HEK293 (cell line): ENCODE results near the gene TTBK1.

Source experiments
- CTCF ChIA-PET: fragments of 350-600 bp; formaldehyde crosslinking; extraction: SDS; loops from one replicate; lab custom pipeline; 2021; ENCODE audit warnings: antibody characterized with exemption; lab: Yijun Ruan, JAX
- POLR2A ChIA-PET: fragments of 300-600 bp; formaldehyde crosslinking; extraction: SDS; loops from one replicate; lab custom pipeline; 2020; ENCODE audit warnings: antibody characterized with exemption, inconsistent platforms; lab: Yijun Ruan, JAX
- H3K27ac ChIP-seq: fragments of 200-500 bp; sonication (Bioruptor generic); 2 replicates; pipeline ENCODE4 v1.5.1; 2014; ENCODE audit warnings: low read depth, low read length, control low read depth, inconsistent platforms; ENCODE audit errors: extremely low read depth
- H3K36me3 ChIP-seq, 2 experiments: fragments of 200-500 bp in 1 of 2; sonication (Bioruptor generic) in 1 of 2; 1 replicate in 1 of 2; 2 replicates in 1 of 2; pipeline ENCODE4 v1.5.1; 2014 to 2017; ENCODE audit warnings: inconsistent platforms in 2 of 2, low read length in 2 of 2; ENCODE audit not compliant: control insufficient read depth in 2 of 2, insufficient read depth in 1 of 2
- H3K4me1 ChIP-seq: fragments of 200-500 bp; sonication (Bioruptor generic); 2 replicates; pipeline ENCODE4 v1.5.1; 2014; ENCODE audit warnings: mild to moderate bottlenecking, low read length, inconsistent platforms; ENCODE audit not compliant: control insufficient read depth, insufficient read depth
- H3K4me3 ChIP-seq: 2 replicates; pipeline ENCODE4 v1.5.1; 2011; ENCODE audit warnings: low read depth, mild to moderate bottlenecking, control low read depth, low read length, moderate library complexity
- H3K9me3 ChIP-seq: fragments of 200-500 bp; sonication (Bioruptor generic); 2 replicates; pipeline ENCODE4 v1.5.1; 2014; ENCODE audit warnings: low read depth, low read length, inconsistent platforms; ENCODE audit not compliant: control insufficient read depth, insufficient read depth
- BCL11B ChIP-seq: fragments of 450-650 bp; formaldehyde crosslinking; IDR thresholded peaks from 2 replicates; pipeline ENCODE4 v1.5.1; 2016; ENCODE audit warnings: low read depth, missing biosample characterization, missing genetic modification characterization
- GFI1B ChIP-seq: fragments of 450-650 bp; formaldehyde crosslinking; IDR thresholded peaks from 2 replicates; pipeline ENCODE4 v1.5.1; 2016; ENCODE audit warnings: missing biosample characterization, missing genetic modification characterization
- GLI2 ChIP-seq: fragments of 450-650 bp; formaldehyde crosslinking; IDR thresholded peaks from 2 replicates; pipeline ENCODE4; 2017; ENCODE audit warnings: missing biosample characterization, missing genetic modification characterization, low read depth, borderline replicate concordance
- HOXD13 ChIP-seq: sonication (generic); formaldehyde crosslinking; IDR thresholded peaks from 2 replicates; pipeline ENCODE4 v1.8.0; 2022; ENCODE audit warnings: missing genetic modification reagents, borderline replicate concordance
- IKZF3 ChIP-seq: fragments of 450-650 bp; IDR thresholded peaks from 2 replicates; pipeline ENCODE4 v1.5.0; 2018; ENCODE audit warnings: missing biosample characterization, mild to moderate bottlenecking, missing genetic modification characterization, moderate library complexity
- KLF1 ChIP-seq: fragments of 450-650 bp; formaldehyde crosslinking; IDR thresholded peaks from 2 replicates; pipeline ENCODE4 v1.5.1; 2016; ENCODE audit warnings: missing biosample characterization, missing genetic modification characterization
- SP2 ChIP-seq: fragments of 450-650 bp; formaldehyde crosslinking; IDR thresholded peaks from 2 replicates; pipeline ENCODE4 v1.5.1; 2016; ENCODE audit warnings: missing biosample characterization, missing genetic modification characterization
- ZBTB21 ChIP-seq: fragments of 450-650 bp; formaldehyde crosslinking; IDR thresholded peaks from 2 replicates; pipeline ENCODE4 v1.5.1; 2017; ENCODE audit warnings: missing biosample characterization, missing genetic modification characterization
- ZBTB8A ChIP-seq: fragments of 450-650 bp; formaldehyde crosslinking; IDR thresholded peaks from 2 replicates; pipeline ENCODE4 v1.5.1; 2016; ENCODE audit warnings: missing biosample characterization, missing genetic modification characterization
- ZNF133 ChIP-seq: fragments of 450-650 bp; formaldehyde crosslinking; IDR thresholded peaks from 2 replicates; pipeline ENCODE4 v1.5.1; 2016; ENCODE audit warnings: missing biosample characterization, missing genetic modification characterization
- ZNF391 ChIP-seq: fragments of 450-650 bp; formaldehyde crosslinking; IDR thresholded peaks from 2 replicates; pipeline ENCODE4 v1.5.1; 2016; ENCODE audit warnings: low read depth, missing biosample characterization, missing genetic modification characterization, borderline replicate concordance
- ZNF433 ChIP-seq: fragments of 450-650 bp; formaldehyde crosslinking; IDR thresholded peaks from 2 replicates; pipeline ENCODE4 v1.5.1; 2016; ENCODE audit warnings: missing biosample characterization, missing genetic modification characterization, low read depth
- ZNF473 ChIP-seq: fragments of 450-650 bp; formaldehyde crosslinking; IDR thresholded peaks from 2 replicates; pipeline ENCODE4 v1.5.1; 2017; ENCODE audit warnings: missing biosample characterization, missing genetic modification characterization
- ZNF560 ChIP-seq: fragments of 450-650 bp; formaldehyde crosslinking; IDR thresholded peaks from 2 replicates; pipeline ENCODE4 v1.5.1; 2017; ENCODE audit warnings: missing biosample characterization, missing genetic modification characterization, borderline replicate concordance
- ZNF621 ChIP-seq: fragments of 450-650 bp; formaldehyde crosslinking; IDR thresholded peaks from 2 replicates; pipeline ENCODE4 v1.5.1; 2017; ENCODE audit warnings: missing biosample characterization, missing genetic modification characterization
- ZNF623 ChIP-seq: fragments of 450-650 bp; formaldehyde crosslinking; IDR thresholded peaks from 2 replicates; pipeline ENCODE4 v1.5.1; 2016; ENCODE audit warnings: missing biosample characterization, missing genetic modification characterization
- ZNF747 ChIP-seq: fragments of 450-650 bp; formaldehyde crosslinking; IDR thresholded peaks from 2 replicates; pipeline ENCODE4 v1.5.1; 2016; ENCODE audit warnings: missing biosample characterization, missing genetic modification characterization
- ZSCAN23 ChIP-seq: fragments of 450-650 bp; formaldehyde crosslinking; IDR thresholded peaks from 2 replicates; pipeline ENCODE4 v1.5.1; 2016; ENCODE audit warnings: missing biosample characterization, missing genetic modification characterization
- TF ChIP-seq, protein P1 (sequence below): fragments of 450-650 bp; formaldehyde crosslinking; IDR thresholded peaks from 2 replicates; pipeline ENCODE4 v1.5.1; 2016; ENCODE audit warnings: missing biosample characterization, missing genetic modification characterization
- TF ChIP-seq, protein P2 (sequence below): fragments of 450-650 bp; formaldehyde crosslinking; IDR thresholded peaks from 2 replicates; pipeline ENCODE4 v1.5.1; 2017; ENCODE audit warnings: missing biosample characterization, missing genetic modification characterization
- TF ChIP-seq, protein P3 (sequence below): sonication (generic); formaldehyde crosslinking; IDR thresholded peaks from 2 replicates; pipeline ENCODE4 v1.8.1; 2022; ENCODE audit warnings: mild to moderate bottlenecking, moderate library complexity, missing genetic modification reagents
- TF ChIP-seq, protein P4 (sequence below): fragments of 450-650 bp; formaldehyde crosslinking; IDR thresholded peaks from 2 replicates; pipeline ENCODE4 v1.5.1; 2016; ENCODE audit warnings: missing biosample characterization, missing genetic modification characterization
- TF ChIP-seq, protein P5 (sequence below): fragments of 450-650 bp; formaldehyde crosslinking; IDR thresholded peaks from 2 replicates; pipeline ENCODE4 v1.5.1; 2016; ENCODE audit warnings: missing biosample characterization, missing genetic modification characterization

The TTBK1 gene

DNA sequence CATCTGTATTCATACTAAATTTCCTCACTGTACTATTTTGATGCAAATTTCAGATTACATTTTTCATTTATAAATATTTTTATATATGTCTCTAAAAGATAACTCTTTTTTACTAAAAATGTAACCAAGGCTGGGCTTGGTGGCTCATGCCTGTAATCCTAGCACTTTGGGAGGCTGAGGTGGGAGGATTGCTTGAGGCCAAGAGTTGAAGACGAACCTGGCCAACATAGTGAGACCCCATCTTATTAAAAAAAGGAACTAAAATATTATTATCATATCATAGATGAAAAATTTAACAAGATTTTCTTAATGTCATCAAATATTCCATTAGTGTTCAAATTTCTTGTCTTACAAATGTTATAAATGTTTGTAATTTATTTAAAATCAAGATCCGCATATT is 7.4 kb upstream of the TTBK1 start:
- Histone ChIP-seq H3K4me3 (no peak overlapping the region), H3K9me3 (no peaks in the 10 kb centered on the region), H3K27ac (no peak overlapping the region), H3K4me1 (no peaks in the 10 kb centered on the region), H3K36me3 (no peaks in the 10 kb centered on the region)
- ChIA-PET POLR2A (no interaction called here), CTCF (no interaction called here)
- TF ChIP-seq ZNF747 (tag by site-specific recombination) (no peak), ZNF133 (tag by site-specific recombination) (no peak), ZNF391 (tag by site-specific recombination) (no peak), ZNF560 (tag by site-specific recombination) (no peak), ZSCAN23 (tag by site-specific recombination) (no peak), HOXD13 (CRISPR knock-in tag) (no peak), ZNF433 (tag by site-specific recombination) (no peak), ZNF621 (tag by site-specific recombination) (no peak), ZBTB21 (tag by site-specific recombination) (no peak), ZNF623 (tag by site-specific recombination) (no peak), ZBTB8A (tag by site-specific recombination) (no peak)
- TF ChIP-seq, protein P1, sequence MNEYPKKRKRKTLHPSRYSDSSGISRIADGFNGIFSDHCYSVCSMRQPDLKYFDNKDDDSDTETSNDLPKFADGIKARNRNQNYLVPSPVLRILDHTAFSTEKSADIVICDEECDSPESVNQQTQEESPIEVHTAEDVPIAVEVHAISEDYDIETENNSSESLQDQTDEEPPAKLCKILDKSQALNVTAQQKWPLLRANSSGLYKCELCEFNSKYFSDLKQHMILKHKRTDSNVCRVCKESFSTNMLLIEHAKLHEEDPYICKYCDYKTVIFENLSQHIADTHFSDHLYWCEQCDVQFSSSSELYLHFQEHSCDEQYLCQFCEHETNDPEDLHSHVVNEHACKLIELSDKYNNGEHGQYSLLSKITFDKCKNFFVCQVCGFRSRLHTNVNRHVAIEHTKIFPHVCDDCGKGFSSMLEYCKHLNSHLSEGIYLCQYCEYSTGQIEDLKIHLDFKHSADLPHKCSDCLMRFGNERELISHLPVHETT (tag by site-specific recombination), result no peak
- TF ChIP-seq, protein P2, sequence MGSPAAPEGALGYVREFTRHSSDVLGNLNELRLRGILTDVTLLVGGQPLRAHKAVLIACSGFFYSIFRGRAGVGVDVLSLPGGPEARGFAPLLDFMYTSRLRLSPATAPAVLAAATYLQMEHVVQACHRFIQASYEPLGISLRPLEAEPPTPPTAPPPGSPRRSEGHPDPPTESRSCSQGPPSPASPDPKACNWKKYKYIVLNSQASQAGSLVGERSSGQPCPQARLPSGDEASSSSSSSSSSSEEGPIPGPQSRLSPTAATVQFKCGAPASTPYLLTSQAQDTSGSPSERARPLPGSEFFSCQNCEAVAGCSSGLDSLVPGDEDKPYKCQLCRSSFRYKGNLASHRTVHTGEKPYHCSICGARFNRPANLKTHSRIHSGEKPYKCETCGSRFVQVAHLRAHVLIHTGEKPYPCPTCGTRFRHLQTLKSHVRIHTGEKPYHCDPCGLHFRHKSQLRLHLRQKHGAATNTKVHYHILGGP, result no peak

DNA sequence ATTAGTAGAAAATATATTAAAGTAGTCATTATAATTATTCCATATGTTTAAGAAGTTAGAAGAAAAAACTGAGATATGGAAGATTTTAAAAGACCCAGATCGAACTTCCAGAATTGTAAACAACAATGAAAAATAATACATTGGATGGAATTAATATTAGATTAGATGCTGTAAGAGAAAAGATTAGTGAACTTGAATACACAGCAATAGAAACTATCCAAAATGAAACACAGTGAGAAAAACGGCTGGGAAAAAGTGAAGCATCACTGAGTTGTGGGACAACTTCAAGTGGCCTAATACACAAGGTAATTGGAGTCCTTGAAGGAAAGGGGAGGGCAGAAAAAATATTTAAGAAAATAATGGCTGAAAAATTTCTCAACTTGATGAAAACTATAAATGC is 4.2 kb upstream of the TTBK1 start:
- H3K4me1 ChIP-seq, result no peaks in the 10 kb centered on the region
- POLR2A ChIA-PET, result interaction anchor here (2.7 kb wide), 1 partner anchor 8 kb away, joined by 10 read pairs; no protein-coding TSS in a partner anchor
- no peak overlapping the region for H3K4me3 ChIP-seq
- TF ChIP-seq ZNF473 (tag by site-specific recombination), result no peak
- TF ChIP-seq GFI1B (tag by site-specific recombination), result no peak
- TF ChIP-seq, protein P3, sequence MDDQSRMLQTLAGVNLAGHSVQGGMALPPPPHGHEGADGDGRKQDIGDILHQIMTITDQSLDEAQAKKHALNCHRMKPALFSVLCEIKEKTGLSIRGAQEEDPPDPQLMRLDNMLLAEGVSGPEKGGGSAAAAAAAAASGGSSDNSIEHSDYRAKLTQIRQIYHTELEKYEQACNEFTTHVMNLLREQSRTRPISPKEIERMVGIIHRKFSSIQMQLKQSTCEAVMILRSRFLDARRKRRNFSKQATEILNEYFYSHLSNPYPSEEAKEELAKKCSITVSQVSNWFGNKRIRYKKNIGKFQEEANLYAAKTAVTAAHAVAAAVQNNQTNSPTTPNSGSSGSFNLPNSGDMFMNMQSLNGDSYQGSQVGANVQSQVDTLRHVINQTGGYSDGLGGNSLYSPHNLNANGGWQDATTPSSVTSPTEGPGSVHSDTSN (CRISPR knock-in tag), result no peak
- TF ChIP-seq BCL11B (tag by site-specific recombination), result no peak
- TF ChIP-seq ZNF747 (tag by site-specific recombination), result no peak
- TF ChIP-seq, all 188 proteins: peak for 0
- no peaks in the 10 kb centered on the region for H3K36me3 ChIP-seq
- H3K9me3 ChIP-seq, result no peaks in the 10 kb centered on the region
- H3K27ac ChIP-seq, result no peak overlapping the region
- CTCF ChIA-PET, result no interaction called here

DNA sequence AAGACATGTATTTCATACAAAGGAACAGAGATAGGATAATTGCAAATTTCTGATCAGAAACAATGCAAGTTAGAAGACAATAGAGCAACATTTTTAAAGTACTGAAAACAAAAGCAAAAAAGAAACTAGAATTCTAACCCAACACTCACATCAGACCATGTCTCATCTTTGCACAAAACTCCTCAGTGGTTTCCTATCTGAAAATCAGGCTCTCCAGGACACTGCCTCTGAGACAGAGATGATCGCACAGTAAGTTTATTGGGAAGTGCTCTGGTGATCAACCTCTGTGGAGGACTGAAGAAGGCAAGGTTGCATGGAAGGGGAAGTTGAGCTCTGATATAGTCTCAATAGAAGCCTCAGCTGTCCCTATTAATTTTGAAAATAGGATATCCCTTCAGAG is 2.3 kb upstream of the TTBK1 start:
- Histone ChIP-seq H3K4me1 (no peaks in the 10 kb centered on the region), H3K36me3 (no peaks in the 10 kb centered on the region), H3K27ac (no peak overlapping the region), H3K9me3 (no peaks in the 10 kb centered on the region), H3K4me3 (no peak overlapping the region)
- ChIA-PET CTCF (interaction anchor here (0.6 to 2.0 kb wide), 3 partner anchors 11 to 21 kb away, joined by 4 to 11 read pairs (median 6); partner anchors contain the start of gene DNPH1), POLR2A (interaction anchor here (1.5 kb wide), 1 partner anchor 67 kb away, joined by 3 read pairs; no protein-coding TSS in a partner anchor)
- TF ChIP-seq, protein P4, sequence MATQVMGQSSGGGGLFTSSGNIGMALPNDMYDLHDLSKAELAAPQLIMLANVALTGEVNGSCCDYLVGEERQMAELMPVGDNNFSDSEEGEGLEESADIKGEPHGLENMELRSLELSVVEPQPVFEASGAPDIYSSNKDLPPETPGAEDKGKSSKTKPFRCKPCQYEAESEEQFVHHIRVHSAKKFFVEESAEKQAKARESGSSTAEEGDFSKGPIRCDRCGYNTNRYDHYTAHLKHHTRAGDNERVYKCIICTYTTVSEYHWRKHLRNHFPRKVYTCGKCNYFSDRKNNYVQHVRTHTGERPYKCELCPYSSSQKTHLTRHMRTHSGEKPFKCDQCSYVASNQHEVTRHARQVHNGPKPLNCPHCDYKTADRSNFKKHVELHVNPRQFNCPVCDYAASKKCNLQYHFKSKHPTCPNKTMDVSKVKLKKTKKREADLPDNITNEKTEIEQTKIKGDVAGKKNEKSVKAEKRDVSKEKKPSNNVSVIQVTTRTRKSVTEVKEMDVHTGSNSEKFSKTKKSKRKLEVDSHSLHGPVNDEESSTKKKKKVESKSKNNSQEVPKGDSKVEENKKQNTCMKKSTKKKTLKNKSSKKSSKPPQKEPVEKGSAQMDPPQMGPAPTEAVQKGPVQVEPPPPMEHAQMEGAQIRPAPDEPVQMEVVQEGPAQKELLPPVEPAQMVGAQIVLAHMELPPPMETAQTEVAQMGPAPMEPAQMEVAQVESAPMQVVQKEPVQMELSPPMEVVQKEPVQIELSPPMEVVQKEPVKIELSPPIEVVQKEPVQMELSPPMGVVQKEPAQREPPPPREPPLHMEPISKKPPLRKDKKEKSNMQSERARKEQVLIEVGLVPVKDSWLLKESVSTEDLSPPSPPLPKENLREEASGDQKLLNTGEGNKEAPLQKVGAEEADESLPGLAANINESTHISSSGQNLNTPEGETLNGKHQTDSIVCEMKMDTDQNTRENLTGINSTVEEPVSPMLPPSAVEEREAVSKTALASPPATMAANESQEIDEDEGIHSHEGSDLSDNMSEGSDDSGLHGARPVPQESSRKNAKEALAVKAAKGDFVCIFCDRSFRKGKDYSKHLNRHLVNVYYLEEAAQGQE, result no peak
- TF ChIP-seq GLI2 (no peak), SP2 (tag by site-specific recombination) (no peak), IKZF3 (no peak), KLF1 (tag by site-specific recombination) (no peak), ZNF621 (tag by site-specific recombination) (no peak)
- TF ChIP-seq, protein P5, sequence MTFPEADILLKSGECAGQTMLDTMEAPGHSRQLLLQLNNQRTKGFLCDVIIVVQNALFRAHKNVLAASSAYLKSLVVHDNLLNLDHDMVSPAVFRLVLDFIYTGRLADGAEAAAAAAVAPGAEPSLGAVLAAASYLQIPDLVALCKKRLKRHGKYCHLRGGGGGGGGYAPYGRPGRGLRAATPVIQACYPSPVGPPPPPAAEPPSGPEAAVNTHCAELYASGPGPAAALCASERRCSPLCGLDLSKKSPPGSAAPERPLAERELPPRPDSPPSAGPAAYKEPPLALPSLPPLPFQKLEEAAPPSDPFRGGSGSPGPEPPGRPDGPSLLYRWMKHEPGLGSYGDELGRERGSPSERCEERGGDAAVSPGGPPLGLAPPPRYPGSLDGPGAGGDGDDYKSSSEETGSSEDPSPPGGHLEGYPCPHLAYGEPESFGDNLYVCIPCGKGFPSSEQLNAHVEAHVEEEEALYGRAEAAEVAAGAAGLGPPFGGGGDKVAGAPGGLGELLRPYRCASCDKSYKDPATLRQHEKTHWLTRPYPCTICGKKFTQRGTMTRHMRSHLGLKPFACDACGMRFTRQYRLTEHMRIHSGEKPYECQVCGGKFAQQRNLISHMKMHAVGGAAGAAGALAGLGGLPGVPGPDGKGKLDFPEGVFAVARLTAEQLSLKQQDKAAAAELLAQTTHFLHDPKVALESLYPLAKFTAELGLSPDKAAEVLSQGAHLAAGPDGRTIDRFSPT (tag by site-specific recombination), result no peak
